Neural progenitor cell (in vitro differentiated cells): ENCODE results near the gene RPAP3.

Experiments used
- EZH2 ChIP-seq: fragments of 200-600 bp; sonication (generic); IDR thresholded peaks from 2 replicates; pipeline ENCODE4 v1.6.1; 2017; ENCODE audit warnings: antibody characterized with exemption, mild to moderate bottlenecking, moderate library complexity
- EZH2phosphoT487 ChIP-seq: fragments of 200-600 bp; sonication (generic); IDR thresholded peaks from 2 replicates; pipeline ENCODE4 v1.6.1; 2017; ENCODE audit warnings: antibody characterized with exemption
- TF ChIP-seq, protein P1 (sequence below): fragments of 200-600 bp; sonication (generic); IDR thresholded peaks from 2 replicates; pipeline ENCODE4 v1.5.1; 2017; ENCODE audit warnings: antibody characterized with exemption, mild to moderate bottlenecking

DNA sequence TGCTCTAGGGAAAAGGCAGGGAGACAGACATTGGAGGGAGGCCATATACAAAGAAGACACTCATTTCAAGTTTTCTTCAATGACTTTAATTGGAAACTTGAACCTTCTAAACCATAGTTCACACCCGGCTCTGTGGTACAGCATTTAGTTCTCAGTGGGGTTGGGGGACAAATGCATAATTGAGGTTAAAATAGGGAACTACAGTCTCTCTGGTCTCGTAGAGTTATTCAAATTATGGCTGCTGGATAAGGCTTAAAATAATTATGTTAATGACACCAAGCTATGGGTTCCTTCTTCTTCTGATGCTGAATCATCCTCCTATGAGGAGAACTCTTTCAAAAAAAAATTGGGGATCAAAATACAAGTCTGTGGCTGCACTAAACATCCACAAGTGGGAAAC is 3.8 kb upstream of the RPAP3 start:
- TF ChIP-seq, protein P1, sequence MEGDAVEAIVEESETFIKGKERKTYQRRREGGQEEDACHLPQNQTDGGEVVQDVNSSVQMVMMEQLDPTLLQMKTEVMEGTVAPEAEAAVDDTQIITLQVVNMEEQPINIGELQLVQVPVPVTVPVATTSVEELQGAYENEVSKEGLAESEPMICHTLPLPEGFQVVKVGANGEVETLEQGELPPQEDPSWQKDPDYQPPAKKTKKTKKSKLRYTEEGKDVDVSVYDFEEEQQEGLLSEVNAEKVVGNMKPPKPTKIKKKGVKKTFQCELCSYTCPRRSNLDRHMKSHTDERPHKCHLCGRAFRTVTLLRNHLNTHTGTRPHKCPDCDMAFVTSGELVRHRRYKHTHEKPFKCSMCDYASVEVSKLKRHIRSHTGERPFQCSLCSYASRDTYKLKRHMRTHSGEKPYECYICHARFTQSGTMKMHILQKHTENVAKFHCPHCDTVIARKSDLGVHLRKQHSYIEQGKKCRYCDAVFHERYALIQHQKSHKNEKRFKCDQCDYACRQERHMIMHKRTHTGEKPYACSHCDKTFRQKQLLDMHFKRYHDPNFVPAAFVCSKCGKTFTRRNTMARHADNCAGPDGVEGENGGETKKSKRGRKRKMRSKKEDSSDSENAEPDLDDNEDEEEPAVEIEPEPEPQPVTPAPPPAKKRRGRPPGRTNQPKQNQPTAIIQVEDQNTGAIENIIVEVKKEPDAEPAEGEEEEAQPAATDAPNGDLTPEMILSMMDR = no peak
- TF ChIP-seq EZH2 (no peak), EZH2phosphoT487 (no peak)
